AG09309 (cell line): ENCODE measurements around the gene ZNF276.
"Not testable (repeated sequence)": the region's sequence is repeated elsewhere in the genome, so short reads cannot be mapped to it uniquely, and the experiment has no call there.

Experiments
- DNase-seq: peaks from one replicate; pipeline ENCODE4 v3.0.0-alpha.2; 2010; ENCODE audit warnings: low read depth
- H3K4me3 ChIP-seq: 2 replicates; pipeline ENCODE4 v1.5.1; 2011; ENCODE audit warnings: mild to moderate bottlenecking, low read depth, low read length, moderate library complexity; ENCODE audit not compliant: control insufficient read depth
- TF ChIP-seq, protein P1 (sequence below): IDR thresholded peaks from 2 replicates; pipeline ENCODE4 v1.5.1; 2011; ENCODE audit warnings: mild to moderate bottlenecking, low read depth, low read length, inconsistent platforms; ENCODE audit not compliant: insufficient read depth, control insufficient read depth; ENCODE audit errors: missing control alignments

The ZNF276 gene

DNA sequence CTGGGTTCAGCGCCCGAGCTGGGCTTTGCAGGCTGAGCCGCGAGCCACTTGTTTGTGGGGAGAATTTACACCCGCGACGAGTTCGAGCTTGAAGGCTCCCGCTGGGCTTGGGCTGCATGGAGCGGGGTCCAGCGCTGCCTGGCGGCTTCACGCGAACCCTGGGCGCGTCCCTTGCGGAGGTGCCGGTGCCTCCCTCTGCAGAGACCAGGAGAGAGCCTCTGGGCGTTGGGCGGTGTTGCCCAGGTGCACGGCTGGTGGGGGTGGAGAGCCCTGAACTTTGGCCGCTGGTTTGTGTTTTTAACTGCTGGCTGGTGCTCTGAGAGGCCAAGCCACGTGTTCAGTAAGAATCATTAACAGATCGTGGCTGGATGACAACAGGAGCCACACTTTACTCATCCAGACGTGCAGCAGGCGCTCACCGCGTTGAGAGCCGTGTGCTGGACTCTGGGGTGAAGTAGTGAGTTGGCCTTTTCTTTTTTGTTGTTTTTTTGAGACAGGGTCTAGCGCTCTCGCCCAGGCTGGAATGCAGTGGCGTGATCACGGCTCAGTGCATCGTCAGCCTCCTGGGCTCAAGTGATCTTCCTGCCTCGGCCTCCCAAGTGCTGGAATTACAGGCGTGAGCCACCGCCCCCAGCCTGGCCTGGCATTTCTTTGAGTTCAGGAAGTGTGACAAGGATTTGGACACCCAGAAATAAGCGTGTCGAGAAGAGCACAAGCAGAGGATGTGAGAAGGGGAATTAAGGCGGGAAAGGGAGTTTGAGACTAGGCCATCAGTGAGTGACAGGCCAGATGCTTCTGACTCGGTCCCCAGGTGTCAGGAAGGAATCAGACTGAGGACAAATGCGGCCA, 34.0 kb upstream of the ZNF276 start:
- no peak for DNase-seq
- H3K4me3 ChIP-seq, result peak overlapping the region; percentile 81
- TF ChIP-seq, protein P1, sequence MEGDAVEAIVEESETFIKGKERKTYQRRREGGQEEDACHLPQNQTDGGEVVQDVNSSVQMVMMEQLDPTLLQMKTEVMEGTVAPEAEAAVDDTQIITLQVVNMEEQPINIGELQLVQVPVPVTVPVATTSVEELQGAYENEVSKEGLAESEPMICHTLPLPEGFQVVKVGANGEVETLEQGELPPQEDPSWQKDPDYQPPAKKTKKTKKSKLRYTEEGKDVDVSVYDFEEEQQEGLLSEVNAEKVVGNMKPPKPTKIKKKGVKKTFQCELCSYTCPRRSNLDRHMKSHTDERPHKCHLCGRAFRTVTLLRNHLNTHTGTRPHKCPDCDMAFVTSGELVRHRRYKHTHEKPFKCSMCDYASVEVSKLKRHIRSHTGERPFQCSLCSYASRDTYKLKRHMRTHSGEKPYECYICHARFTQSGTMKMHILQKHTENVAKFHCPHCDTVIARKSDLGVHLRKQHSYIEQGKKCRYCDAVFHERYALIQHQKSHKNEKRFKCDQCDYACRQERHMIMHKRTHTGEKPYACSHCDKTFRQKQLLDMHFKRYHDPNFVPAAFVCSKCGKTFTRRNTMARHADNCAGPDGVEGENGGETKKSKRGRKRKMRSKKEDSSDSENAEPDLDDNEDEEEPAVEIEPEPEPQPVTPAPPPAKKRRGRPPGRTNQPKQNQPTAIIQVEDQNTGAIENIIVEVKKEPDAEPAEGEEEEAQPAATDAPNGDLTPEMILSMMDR, result no peak

DNA sequence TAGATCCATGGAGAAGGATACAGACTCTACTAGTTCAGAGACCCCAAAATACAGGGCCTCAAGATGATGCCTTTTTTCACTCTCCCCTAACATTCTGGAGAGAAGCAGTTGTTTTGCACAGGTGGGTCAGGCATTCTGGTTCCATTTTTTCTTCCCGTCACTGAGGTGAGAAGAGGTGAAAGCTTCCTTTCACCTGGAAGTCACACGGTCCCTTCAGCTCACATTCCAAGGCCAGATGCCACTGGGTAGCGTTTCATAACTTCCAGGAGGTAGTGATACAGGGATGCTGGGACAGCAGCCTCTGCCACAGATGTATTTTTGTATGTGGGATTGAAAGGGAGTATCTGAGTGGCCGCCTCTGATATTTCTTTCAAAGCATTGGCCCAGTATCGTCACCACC, 32.9 kb upstream of the ZNF276 start:
- TF ChIP-seq, protein P1, result no peak
- DNase-seq, result no peak

DNA sequence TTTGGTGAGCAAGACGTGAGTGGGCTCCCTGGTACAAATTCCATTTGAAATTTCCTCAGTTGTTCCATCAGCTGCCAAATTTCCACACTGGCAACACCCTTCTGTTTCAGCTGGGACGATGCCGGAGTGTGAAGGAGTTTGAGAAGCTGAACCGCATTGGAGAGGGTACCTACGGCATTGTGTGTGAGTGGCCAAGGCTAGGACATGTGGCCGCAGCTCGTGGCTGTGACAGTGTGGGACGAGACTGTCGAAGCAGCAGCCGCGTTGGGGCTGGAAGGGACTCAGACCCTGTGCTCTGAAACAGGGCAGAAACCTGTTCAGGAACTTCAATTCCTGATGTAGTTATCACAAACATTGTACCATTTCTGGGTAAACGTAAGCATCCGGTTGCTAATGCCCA, 32.2 kb upstream of the ZNF276 start:
- TF ChIP-seq, protein P1, result no peak
- no peak overlapping the region for H3K4me3 ChIP-seq
- no peak for DNase-seq

More for the DNA sequence above, 32.9 kb upstream of the ZNF276 start:
- H3K4me3 ChIP-seq, result no peak overlapping the region

DNA sequence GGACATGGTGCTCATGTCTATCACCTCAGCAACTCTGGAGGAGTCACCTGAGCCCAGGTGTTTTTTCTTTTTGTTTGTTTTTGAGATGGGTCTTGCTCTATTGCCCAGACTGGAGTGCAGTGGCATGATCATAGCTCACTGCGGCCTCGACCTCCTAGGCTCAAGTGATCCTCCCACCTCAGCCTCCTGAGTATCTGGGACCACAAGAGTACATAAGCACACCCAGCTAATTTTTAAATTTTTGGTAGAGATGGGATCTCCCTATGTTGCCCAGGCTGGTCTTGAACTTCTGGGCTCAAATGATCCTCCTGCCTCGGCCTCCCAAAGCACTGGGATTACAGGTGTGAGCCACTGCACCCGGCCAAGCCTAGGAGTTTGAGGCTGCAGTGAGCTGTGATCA, 31.7 kb upstream of the ZNF276 start:
- DNase-seq, H3K4me3 ChIP-seq: not testable (repeated sequence)

DNA sequence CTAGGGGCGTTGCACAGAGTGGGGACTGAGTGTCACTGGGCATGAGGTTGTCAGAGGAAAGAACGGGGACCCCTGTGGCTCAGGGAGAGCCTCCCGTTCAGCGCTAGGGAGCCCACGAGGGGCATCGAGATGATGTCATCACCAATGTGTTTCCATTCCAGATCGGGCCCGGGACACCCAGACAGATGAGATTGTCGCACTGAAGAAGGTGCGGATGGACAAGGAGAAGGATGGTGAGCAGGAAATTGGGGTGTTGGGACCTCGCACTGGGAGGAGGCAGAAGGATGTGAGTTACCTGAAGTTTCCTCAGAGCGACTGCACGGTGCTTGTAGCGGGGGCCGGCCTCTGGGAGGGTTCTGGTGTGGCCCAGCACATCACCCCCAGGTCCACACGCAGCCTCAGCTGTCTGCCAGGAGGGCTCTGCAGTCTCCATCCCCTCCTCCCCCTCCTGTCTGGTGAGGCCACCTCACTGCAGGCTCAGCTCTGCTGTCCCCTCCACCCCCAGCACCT, 30.9 kb upstream of the ZNF276 start:
- no peak overlapping the region for H3K4me3 ChIP-seq
- DNase-seq, result no peak
- TF ChIP-seq, protein P1, result no peak

DNA sequence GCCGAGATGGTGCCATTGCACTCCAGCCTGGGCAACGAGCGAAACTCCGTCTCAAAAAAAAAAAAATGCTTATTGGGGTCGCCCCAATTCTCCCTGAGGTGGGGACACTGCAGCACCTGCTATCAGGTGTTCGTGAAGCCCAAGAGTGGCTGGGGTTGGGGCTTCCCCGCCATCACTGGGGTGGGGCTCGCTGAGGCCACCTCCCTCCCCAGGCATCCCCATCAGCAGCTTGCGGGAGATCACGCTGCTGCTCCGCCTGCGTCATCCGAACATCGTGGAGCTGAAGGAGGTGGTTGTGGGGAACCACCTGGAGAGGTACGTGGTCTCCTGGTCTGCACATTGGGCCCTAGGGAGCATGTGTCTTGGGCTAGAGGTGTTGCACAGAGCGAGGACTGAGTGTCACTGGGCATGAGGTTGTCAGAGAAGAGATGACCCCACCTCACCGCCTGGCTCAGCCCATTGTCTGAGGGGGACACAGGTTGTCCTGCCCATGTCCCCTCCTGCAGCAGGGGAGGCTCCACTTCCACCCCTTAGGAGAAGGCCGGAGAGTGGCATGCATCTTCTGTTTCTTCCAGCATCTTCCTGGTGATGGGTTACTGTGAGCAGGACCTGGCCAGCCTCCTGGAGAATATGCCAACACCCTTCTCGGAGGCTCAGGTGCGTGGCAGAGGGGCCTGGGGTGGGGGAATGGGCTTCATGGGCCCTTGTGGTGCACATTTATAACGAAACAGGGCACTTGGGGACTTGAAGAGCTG, 29.9 kb upstream of the ZNF276 start:
- TF ChIP-seq, protein P1, result no peak
- DNase-seq, result no peak
- H3K4me3 ChIP-seq, result no peak overlapping the region
